ENCODE data around the gene ZYX. TPM values are rescaled to one million over a fixed set of nuclear protein-coding genes. Genes with fewer than 3 reads are reported as not detected.
A peak's percentile ranks its signal among the peaks of the same experiment; 100 is the strongest.

Gene ZYX
- 100 to 1,000 TPM; 235 to 249 TPM for total RNA-seq

- Mint-ChIP-seq H3K4me1 (peaks cover 38% of the 10 kb centered on the region), H3K36me3 (ENCODE audit: low read depth) (peaks cover 3% of the 10 kb centered on the region), H3K4me3 (peak within 1 kb of the TSS; percentile 83), H3K27ac (peak within 1 kb of the TSS; percentile 91), H3K27me3 (no peaks in the 10 kb centered on the region), H3K9me3 (no peaks in the 10 kb centered on the region)
- POLR2A ChIA-PET: interaction anchor here (0.6 to 4.9 kb wide), 24 partner anchors 9 to 583 kb away, joined by 3 to 23 read pairs (median 4); partner anchors contain the start of genes CASP2 and GSTK1
- peak; percentile 91 for DNase-seq
- CTCF ChIA-PET: interaction anchor here (0.6 to 3.6 kb wide), 35 partner anchors 8 to 853 kb away, joined by 3 to 36 read pairs (median 6); partner anchors contain the start of genes CASP2 and EPHA1
Measured at GRCh38 chr7:143380646-143381426, at the start of gene ZYX. TSS of gene ZYX (plus strand) at chr7:143381345. CDS start at chr7:143381572, 227 bp downstream.

- no peak for DNase-seq
- H3K4me1 Mint-ChIP-seq: no peaks in the 10 kb centered on the region
- no peaks in the 10 kb centered on the region for H3K36me3 Mint-ChIP-seq (ENCODE audit: low read depth)
- H3K27me3 Mint-ChIP-seq: peaks cover 25% of the 10 kb centered on the region
- no peak overlapping the region for H3K4me3 Mint-ChIP-seq
- ChIA-PET CTCF (interaction anchor here (1.7 to 4.2 kb wide), 2 partner anchors 11 to 94 kb away, joined by 10 to 20 read pairs; no protein-coding TSS in a partner anchor), POLR2A (no interaction called here)
- H3K27ac Mint-ChIP-seq: no peak overlapping the region
- H3K9me3 Mint-ChIP-seq: no peaks in the 10 kb centered on the region
Measured at GRCh38 chr7:143334244-143334643, 46.9 kb upstream of the ZYX start.

GRCh38 chr7:143337216-143337615, 43.9 kb upstream of the ZYX start:
- no peaks in the 10 kb centered on the region for H3K9me3 Mint-ChIP-seq
- H3K36me3 Mint-ChIP-seq (ENCODE audit: low read depth): no peaks in the 10 kb centered on the region
- peaks cover 35% of the 10 kb centered on the region for H3K27me3 Mint-ChIP-seq
- H3K27ac Mint-ChIP-seq: no peak overlapping the region
- ChIA-PET POLR2A (interaction anchor here (1.1 kb wide), 1 partner anchor 11 kb away, joined by 3 read pairs; no protein-coding TSS in a partner anchor), CTCF (interaction anchor here (0.6 to 4.2 kb wide), 6 partner anchors 8 to 97 kb away, joined by 3 to 20 read pairs (median 4); no protein-coding TSS in a partner anchor)
- no peak for DNase-seq
- H3K4me3 Mint-ChIP-seq: no peak overlapping the region
- H3K4me1 Mint-ChIP-seq: no peaks in the 10 kb centered on the region

- H3K36me3 Mint-ChIP-seq (ENCODE audit: low read depth): no peaks in the 10 kb centered on the region
- ChIA-PET CTCF (interaction anchor here (1.2 kb wide), 1 partner anchor 74 kb away, joined by 4 read pairs; no protein-coding TSS in a partner anchor), POLR2A (no interaction called here)
- no peak overlapping the region for H3K27ac Mint-ChIP-seq
- no peaks in the 10 kb centered on the region for H3K9me3 Mint-ChIP-seq
- H3K4me1 Mint-ChIP-seq: peaks cover 9% of the 10 kb centered on the region
- H3K4me3 Mint-ChIP-seq: no peak overlapping the region
- DNase-seq: no peak
- H3K27me3 Mint-ChIP-seq: peaks cover 37% of the 10 kb centered on the region
Measured at GRCh38 chr7:143341842-143342241, 39.3 kb upstream of the ZYX start.

- no peaks in the 10 kb centered on the region for H3K9me3 Mint-ChIP-seq
- POLR2A ChIA-PET: no interaction called here
- CTCF ChIA-PET: interaction anchor here (1.3 kb wide), 1 partner anchor 103 kb away, joined by 5 read pairs; no protein-coding TSS in a partner anchor
- peaks cover 11% of the 10 kb centered on the region for H3K4me1 Mint-ChIP-seq
- H3K4me3 Mint-ChIP-seq: no peak overlapping the region
- H3K27me3 Mint-ChIP-seq: peaks cover 35% of the 10 kb centered on the region
- H3K36me3 Mint-ChIP-seq (ENCODE audit: low read depth): no peaks in the 10 kb centered on the region
- H3K27ac Mint-ChIP-seq: no peak overlapping the region
- no peak for DNase-seq
Measured at GRCh38 chr7:143343596-143343995, 37.5 kb upstream of the ZYX start.

- POLR2A ChIA-PET: interaction anchor here (0.6 to 1.6 kb wide), 3 partner anchors 17 to 35 kb away, joined by 3 to 6 read pairs (median 3); no protein-coding TSS in a partner anchor
- H3K9me3 Mint-ChIP-seq: no peaks in the 10 kb centered on the region
- no peak overlapping the region for H3K27ac Mint-ChIP-seq
Measured at GRCh38 chr7:143345428-143345900, 35.7 kb upstream of the ZYX start.

GRCh38 chr7:143346018-143346417, 35.1 kb upstream of the ZYX start:
- H3K4me1 Mint-ChIP-seq: peaks cover 11% of the 10 kb centered on the region
- peak overlapping the region; percentile 59 for H3K4me3 Mint-ChIP-seq

More at GRCh38 chr7:143345428-143345900, 35.7 kb upstream of the ZYX start:
- CTCF ChIA-PET: interaction anchor here (0.6 to 2.2 kb wide), 30 partner anchors 10 to 1867 kb away, joined by 3 to 26 read pairs (median 5); partner anchors contain the start of genes EPHA1, FAM131B and GSTK1
- no peaks in the 10 kb centered on the region for H3K36me3 Mint-ChIP-seq (ENCODE audit: low read depth)
- H3K4me3 Mint-ChIP-seq: peak overlapping the region; percentile 59
- peaks cover 11% of the 10 kb centered on the region for H3K4me1 Mint-ChIP-seq
- peak; percentile 75 for DNase-seq
- H3K27me3 Mint-ChIP-seq: peaks cover 33% of the 10 kb centered on the region

GRCh38 chr7:143347950-143348349, 33.2 kb upstream of the ZYX start:
- Mint-ChIP-seq H3K27ac (no peak overlapping the region), H3K4me3 (no peak overlapping the region), H3K9me3 (no peaks in the 10 kb centered on the region), H3K36me3 (ENCODE audit: low read depth) (no peaks in the 10 kb centered on the region), H3K27me3 (peaks cover 32% of the 10 kb centered on the region), H3K4me1 (peaks cover 11% of the 10 kb centered on the region)
- no peak for DNase-seq
- ChIA-PET POLR2A (no interaction called here), CTCF (interaction anchor here (0.9 to 1.8 kb wide), 3 partner anchors 32 to 133 kb away, joined by 3 to 10 read pairs (median 6); no protein-coding TSS in a partner anchor)

More at GRCh38 chr7:143346018-143346417, 35.1 kb upstream of the ZYX start:
- H3K27ac Mint-ChIP-seq: no peak overlapping the region
- no peaks in the 10 kb centered on the region for H3K9me3 Mint-ChIP-seq
- no peaks in the 10 kb centered on the region for H3K36me3 Mint-ChIP-seq (ENCODE audit: low read depth)
- no peak for DNase-seq
- H3K27me3 Mint-ChIP-seq: peaks cover 33% of the 10 kb centered on the region
- ChIA-PET POLR2A (interaction anchor here (0.6 to 1.6 kb wide), 3 partner anchors 18 to 34 kb away, joined by 3 to 6 read pairs (median 3); no protein-coding TSS in a partner anchor), CTCF (interaction anchor here (0.6 to 2.2 kb wide), 20 partner anchors 11 to 127 kb away, joined by 3 to 26 read pairs (median 5); partner anchors contain the start of genes EPHA1 and GSTK1)

GRCh38 chr7:143351060-143351459, 30.1 kb upstream of the ZYX start:
- Mint-ChIP-seq H3K27ac (no peak overlapping the region), H3K36me3 (ENCODE audit: low read depth) (no peaks in the 10 kb centered on the region), H3K9me3 (no peaks in the 10 kb centered on the region), H3K27me3 (peaks cover 24% of the 10 kb centered on the region), H3K4me1 (peaks cover 2% of the 10 kb centered on the region), H3K4me3 (no peak overlapping the region)
- POLR2A ChIA-PET: no interaction called here
- CTCF ChIA-PET: no interaction called here
- DNase-seq: no peak

- Mint-ChIP-seq H3K9me3 (no peaks in the 10 kb centered on the region), H3K4me3 (no peak overlapping the region), H3K36me3 (ENCODE audit: low read depth) (no peaks in the 10 kb centered on the region), H3K4me1 (peaks cover 2% of the 10 kb centered on the region), H3K27me3 (peaks cover 21% of the 10 kb centered on the region), H3K27ac (no peak overlapping the region)
- ChIA-PET CTCF (no interaction called here), POLR2A (no interaction called here)
- no peak for DNase-seq
Measured at GRCh38 chr7:143351574-143351973, 29.6 kb upstream of the ZYX start.

GRCh38 chr7:143352531-143353002, 28.6 kb upstream of the ZYX start:
- Mint-ChIP-seq H3K9me3 (no peaks in the 10 kb centered on the region), H3K4me3 (no peak overlapping the region), H3K27me3 (peaks cover 14% of the 10 kb centered on the region), H3K4me1 (no peaks in the 10 kb centered on the region), H3K36me3 (ENCODE audit: low read depth) (no peaks in the 10 kb centered on the region), H3K27ac (no peak overlapping the region)
- DNase-seq: no peak
- ChIA-PET POLR2A (no interaction called here), CTCF (no interaction called here)

GRCh38 chr7:143354376-143354775, 26.8 kb upstream of the ZYX start:
- ChIA-PET CTCF (no interaction called here), POLR2A (no interaction called here)
- H3K27ac Mint-ChIP-seq: no peak overlapping the region
- no peak for DNase-seq
- no peaks in the 10 kb centered on the region for H3K4me1 Mint-ChIP-seq
- H3K27me3 Mint-ChIP-seq: peaks cover 11% of the 10 kb centered on the region
- no peak overlapping the region for H3K4me3 Mint-ChIP-seq
- no peaks in the 10 kb centered on the region for H3K9me3 Mint-ChIP-seq
- H3K36me3 Mint-ChIP-seq (ENCODE audit: low read depth): no peaks in the 10 kb centered on the region

- no peaks in the 10 kb centered on the region for H3K4me1 Mint-ChIP-seq
- no peak for DNase-seq
- H3K36me3 Mint-ChIP-seq (ENCODE audit: low read depth): no peaks in the 10 kb centered on the region
- CTCF ChIA-PET: no interaction called here
- no peak overlapping the region for H3K27ac Mint-ChIP-seq
- peaks cover 12% of the 10 kb centered on the region for H3K27me3 Mint-ChIP-seq
- POLR2A ChIA-PET: no interaction called here
- H3K9me3 Mint-ChIP-seq: no peaks in the 10 kb centered on the region
- no peak overlapping the region for H3K4me3 Mint-ChIP-seq
Measured at GRCh38 chr7:143354965-143355364, 26.2 kb upstream of the ZYX start.

All from activated CD4-positive, alpha-beta memory T cell treated with anti-CD3 and anti-CD28 coated beads, Interleukin-2, amount 10 ng/mL, durations not matched to agents 7 days and 5 days (primary cell).